Activated T-helper 2 cell treated with anti-CD3 and anti-CD28 coated beads, Interferon-gamma antibody, Interleukin-2, Interleukin-4, amounts not matched to agents 10 μg/mL and 5 μg/mL and 100 μg/mL, durations not matched to agents 14 hours and 24 hours and 36 hours (primary cell): ENCODE measurements around the gene PDZRN4. TPM values are rescaled to one million over a fixed set of nuclear protein-coding genes. Genes with fewer than 3 reads are reported as not detected.
"Not testable (repeated sequence)": the region's sequence is repeated elsewhere in the genome, so short reads cannot be mapped to it uniquely, and the experiment has no call there.

Experiments used
- DNase-seq: peaks from one replicate; pipeline ENCODE4 v3.0.0; 2021; ENCODE audit warnings: low spot score
- H3K27ac Mint-ChIP-seq: one replicate; pipeline ENCODE4 v1.8.0; 2021; ENCODE audit warnings: mixed read lengths
- H3K27me3 Mint-ChIP-seq: one replicate; pipeline ENCODE4 v1.8.0; 2021; ENCODE audit warnings: low read depth, mixed read lengths
- H3K36me3 Mint-ChIP-seq: one replicate; pipeline ENCODE4 v1.8.0; 2021; ENCODE audit warnings: low read depth, mixed read lengths
- H3K4me1 Mint-ChIP-seq: one replicate; pipeline ENCODE4 v1.8.0; 2021; ENCODE audit warnings: low read depth, mixed read lengths
- H3K4me3 Mint-ChIP-seq: one replicate; pipeline ENCODE4 v1.8.0; 2021; ENCODE audit warnings: low read depth, mild to moderate bottlenecking, moderate library complexity, mixed read lengths
- H3K9me3 Mint-ChIP-seq: one replicate; pipeline ENCODE4 v1.8.0; 2021; ENCODE audit warnings: mixed read lengths
- intact Hi-C: fragments of 100-400 bp; cut with micrococcal nuclease; formaldehyde crosslinking; loops from one replicate; pipeline ENCODE4 v1.15.1; 2023
- total RNA-seq: library from RNA; stranded (reverse); gene quantifications from 2 replicates; pipeline ENCODE4 v1.2.3, GENCODE V29; 2022

The PDZRN4 gene
- total RNA-seq, 1 donor from 2014 or later = not detected

GRCh38 chr12:41304526-41304925, 116.4 kb downstream of the PDZRN4 start:
- Mint-ChIP-seq H3K4me1 (no peaks in the 10 kb centered on the region), H3K27ac (no peak overlapping the region), H3K9me3 (no peaks in the 10 kb centered on the region), H3K27me3 (no peaks in the 10 kb centered on the region), H3K4me3 (no peak overlapping the region), H3K36me3 (no peaks in the 10 kb centered on the region)
- no peak for DNase-seq
- intact Hi-C loops = no loop called here

DNA sequence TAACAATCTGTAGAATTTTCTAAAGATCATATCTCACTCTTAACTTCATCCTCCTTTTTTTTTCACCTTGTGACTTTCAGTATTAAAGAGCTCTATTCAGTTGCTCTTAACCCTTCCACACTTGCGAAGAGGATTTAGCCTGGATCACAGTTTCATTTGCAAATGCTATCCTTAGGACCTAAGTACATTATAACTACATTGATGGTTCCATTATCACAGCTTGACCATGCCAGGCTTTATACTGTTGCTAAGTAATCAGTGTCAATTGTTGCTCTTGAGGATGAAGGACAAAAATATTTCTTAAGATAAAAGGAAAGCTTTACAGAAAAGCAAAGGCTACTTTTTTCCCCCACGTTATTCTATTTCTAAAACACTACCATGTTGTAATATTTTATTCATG, 122.2 kb downstream of the PDZRN4 start:
- Mint-ChIP-seq H3K36me3 (no peaks in the 10 kb centered on the region), H3K4me3 (no peak overlapping the region), H3K9me3 (no peaks in the 10 kb centered on the region)

DNA sequence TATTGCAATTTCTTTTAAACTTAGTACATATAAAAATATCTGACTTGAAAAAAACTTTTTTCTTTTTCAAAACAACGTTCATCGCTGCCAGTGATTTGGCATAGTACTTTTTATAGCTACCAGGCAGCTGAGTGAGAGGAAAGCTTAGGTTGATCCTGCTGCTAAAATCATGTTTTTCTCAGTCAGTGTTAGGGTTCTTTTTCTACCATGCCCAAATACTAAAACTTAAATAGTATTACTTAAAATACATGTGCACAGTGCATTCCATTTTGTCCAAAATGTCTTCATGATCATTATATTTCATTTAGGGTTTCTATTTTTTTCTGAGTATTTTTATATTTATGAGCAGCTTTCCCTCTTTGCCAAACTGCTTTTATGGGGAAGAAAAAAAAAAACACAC, 123.8 kb downstream of the PDZRN4 start:
- Mint-ChIP-seq H3K27ac (no peak overlapping the region), H3K4me1 (no peaks in the 10 kb centered on the region), H3K27me3 (no peaks in the 10 kb centered on the region), H3K9me3 (no peaks in the 10 kb centered on the region), H3K4me3 (no peak overlapping the region), H3K36me3 (no peaks in the 10 kb centered on the region)
- DNase-seq = no peak
- intact Hi-C loops = no loop called here

More for the DNA sequence above, 122.2 kb downstream of the PDZRN4 start:
- no peak for DNase-seq
- Mint-ChIP-seq H3K4me1 (no peaks in the 10 kb centered on the region), H3K27me3 (no peaks in the 10 kb centered on the region), H3K27ac (no peak overlapping the region)
- intact Hi-C loops = no loop called here

- H3K9me3 Mint-ChIP-seq, intact Hi-C loops, H3K27ac Mint-ChIP-seq, H3K36me3 Mint-ChIP-seq, H3K4me1 Mint-ChIP-seq, H3K27me3 Mint-ChIP-seq, DNase-seq, H3K4me3 Mint-ChIP-seq: not testable (repeated sequence)
Observed at GRCh38 chr12:41312451-41312850, 124.3 kb downstream of the PDZRN4 start.

DNA sequence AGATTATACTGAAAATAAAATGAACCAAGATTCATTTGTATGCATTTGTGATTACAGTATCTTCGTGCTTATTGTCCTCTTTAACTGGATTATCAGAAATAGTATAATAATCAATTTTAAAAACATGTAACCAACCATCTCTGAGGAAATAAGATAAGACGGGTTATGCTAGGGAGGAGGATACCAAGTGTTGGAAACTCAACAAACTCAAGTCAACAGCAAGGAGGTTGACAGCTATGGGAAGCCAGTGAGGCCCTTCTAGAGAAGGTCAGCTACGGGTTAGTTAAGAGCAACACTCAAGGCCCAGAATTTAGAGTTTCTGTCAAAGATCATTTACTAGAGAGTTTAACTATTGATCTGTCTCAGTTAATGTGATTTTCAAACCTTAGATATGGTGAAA, 137.2 kb downstream of the PDZRN4 start:
- H3K4me3 Mint-ChIP-seq = no peak overlapping the region
- no peaks in the 10 kb centered on the region for H3K9me3 Mint-ChIP-seq
- no peaks in the 10 kb centered on the region for H3K36me3 Mint-ChIP-seq
- no peak overlapping the region for H3K27ac Mint-ChIP-seq
- DNase-seq = no peak
- intact Hi-C loops = no loop called here
- no peaks in the 10 kb centered on the region for H3K4me1 Mint-ChIP-seq
- H3K27me3 Mint-ChIP-seq = no peaks in the 10 kb centered on the region

- H3K4me1 Mint-ChIP-seq = no peaks in the 10 kb centered on the region
- intact Hi-C loops = no loop called here
- H3K4me3 Mint-ChIP-seq = no peak overlapping the region
- H3K27me3 Mint-ChIP-seq = no peaks in the 10 kb centered on the region
- DNase-seq = no peak
- no peaks in the 10 kb centered on the region for H3K36me3 Mint-ChIP-seq
- no peaks in the 10 kb centered on the region for H3K9me3 Mint-ChIP-seq
- no peak overlapping the region for H3K27ac Mint-ChIP-seq
Observed at GRCh38 chr12:41327096-41327895, 139.2 kb downstream of the PDZRN4 start.

GRCh38 chr12:41333974-41334373, 145.9 kb downstream of the PDZRN4 start:
- intact Hi-C loops = no loop called here
- Mint-ChIP-seq H3K36me3 (no peaks in the 10 kb centered on the region), H3K4me3 (no peak overlapping the region), H3K4me1 (no peaks in the 10 kb centered on the region), H3K27me3 (no peaks in the 10 kb centered on the region), H3K9me3 (no peaks in the 10 kb centered on the region), H3K27ac (no peak overlapping the region)
- DNase-seq = no peak

DNA sequence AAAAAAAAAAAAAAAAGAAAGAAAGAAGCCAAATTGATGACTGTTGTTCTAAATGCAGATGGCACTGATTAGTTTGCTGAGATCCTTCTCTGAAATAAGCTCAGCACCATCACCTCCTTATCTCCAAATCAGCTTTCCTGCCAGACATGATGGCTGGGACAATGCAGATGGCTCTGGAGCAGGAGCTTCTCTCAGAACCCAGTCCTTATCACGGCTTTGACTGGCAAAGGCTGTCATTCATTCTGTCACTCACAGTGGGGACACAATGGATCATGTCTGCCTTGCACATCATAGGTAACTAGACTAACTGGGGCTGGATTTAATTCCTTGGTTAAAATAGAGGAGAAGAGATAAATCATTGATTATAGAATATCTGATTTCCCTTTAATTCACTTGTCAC, 146.3 kb downstream of the PDZRN4 start:
- Mint-ChIP-seq H3K4me1 (no peaks in the 10 kb centered on the region), H3K4me3 (no peak overlapping the region), H3K9me3 (no peaks in the 10 kb centered on the region), H3K36me3 (no peaks in the 10 kb centered on the region), H3K27me3 (no peaks in the 10 kb centered on the region), H3K27ac (no peak overlapping the region)
- DNase-seq = no peak
- intact Hi-C loops = no loop called here

- Mint-ChIP-seq H3K36me3 (no peaks in the 10 kb centered on the region), H3K4me3 (no peak overlapping the region), H3K27me3 (no peaks in the 10 kb centered on the region), H3K4me1 (no peaks in the 10 kb centered on the region), H3K9me3 (no peaks in the 10 kb centered on the region), H3K27ac (no peak overlapping the region)
- intact Hi-C loops = no loop called here
- DNase-seq = no peak
Observed at GRCh38 chr12:41336041-41336549, 148.0 kb downstream of the PDZRN4 start.

DNA sequence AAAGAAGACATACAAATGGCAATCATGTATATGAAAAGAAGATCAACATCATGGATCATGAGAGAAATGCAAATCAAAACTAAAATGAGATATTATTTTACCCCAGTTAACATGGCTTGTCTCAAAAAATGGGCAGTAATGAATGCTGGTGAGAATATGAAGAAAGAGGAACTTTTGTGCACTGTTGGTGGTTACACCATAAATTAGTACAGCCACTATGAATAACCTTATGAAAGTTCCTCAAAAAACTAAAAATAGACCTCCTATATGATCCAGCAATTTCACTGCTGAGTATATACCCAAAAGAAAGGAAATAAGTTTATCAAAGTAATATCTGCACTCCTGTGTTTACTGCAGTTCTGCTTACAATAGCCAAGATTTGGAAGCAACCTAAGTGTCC, 151.7 kb downstream of the PDZRN4 start:
- H3K27me3 Mint-ChIP-seq = no peaks in the 10 kb centered on the region
- no peaks in the 10 kb centered on the region for H3K9me3 Mint-ChIP-seq
- intact Hi-C loops = no loop called here
- no peak for DNase-seq
- no peak overlapping the region for H3K4me3 Mint-ChIP-seq
- H3K4me1 Mint-ChIP-seq = no peaks in the 10 kb centered on the region
- H3K27ac Mint-ChIP-seq = no peak overlapping the region
- H3K36me3 Mint-ChIP-seq = no peaks in the 10 kb centered on the region

DNA sequence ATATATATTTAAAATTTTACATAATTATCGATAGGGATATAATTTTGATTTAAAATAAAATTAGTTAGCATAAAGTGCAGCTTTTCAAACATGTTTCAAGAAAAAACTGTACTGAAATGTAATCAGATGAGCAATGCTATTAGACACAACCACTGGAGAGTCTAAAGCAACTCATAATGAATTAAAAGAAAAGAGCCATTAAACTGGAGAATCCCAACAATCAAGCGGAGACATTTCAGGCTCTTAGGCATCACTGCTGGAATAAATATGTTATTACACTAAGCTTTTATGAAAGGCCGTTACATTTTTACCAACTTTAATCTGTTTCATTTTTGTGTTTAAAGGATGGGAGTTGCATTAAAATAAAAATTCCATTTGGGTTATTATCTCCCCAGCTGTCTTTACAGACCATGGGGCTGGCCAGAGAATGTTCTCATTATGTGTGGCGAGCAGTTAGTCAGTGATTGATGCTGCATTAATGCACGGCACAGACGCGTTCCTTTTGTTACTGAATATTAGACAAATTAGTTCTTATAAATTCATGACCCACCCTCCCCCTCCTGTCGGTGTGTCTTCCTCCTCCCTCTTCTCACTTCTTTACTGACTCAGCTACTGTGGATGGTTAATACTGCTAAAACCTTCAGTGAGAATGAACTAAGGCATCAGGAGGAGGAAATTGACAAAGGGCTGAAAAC, 156.8 kb downstream of the PDZRN4 start:
- Mint-ChIP-seq H3K27ac (no peak overlapping the region), H3K36me3 (no peaks in the 10 kb centered on the region), H3K27me3 (no peaks in the 10 kb centered on the region), H3K4me3 (no peak overlapping the region), H3K9me3 (no peaks in the 10 kb centered on the region), H3K4me1 (no peaks in the 10 kb centered on the region)
- no peak for DNase-seq
- intact Hi-C loops = no loop called here

- intact Hi-C loops = no loop called here
- H3K9me3 Mint-ChIP-seq = peaks cover 17% of the 10 kb centered on the region
- no peak overlapping the region for H3K27ac Mint-ChIP-seq
- no peaks in the 10 kb centered on the region for H3K4me1 Mint-ChIP-seq
- DNase-seq = no peak
- no peaks in the 10 kb centered on the region for H3K36me3 Mint-ChIP-seq
- H3K27me3 Mint-ChIP-seq = no peaks in the 10 kb centered on the region
- H3K4me3 Mint-ChIP-seq = no peak overlapping the region
Observed at GRCh38 chr12:41348198-41348597, 160.1 kb downstream of the PDZRN4 start.

- Mint-ChIP-seq H3K9me3 (peaks cover 11% of the 10 kb centered on the region), H3K36me3 (no peaks in the 10 kb centered on the region), H3K27me3 (no peaks in the 10 kb centered on the region), H3K27ac (no peak overlapping the region), H3K4me1 (no peaks in the 10 kb centered on the region), H3K4me3 (no peak overlapping the region)
- no peak for DNase-seq
- intact Hi-C loops = no loop called here
Observed at GRCh38 chr12:41356181-41356580, 168.1 kb downstream of the PDZRN4 start.
